ENCODE data around the gene TELO2. TPM values are rescaled to one million over a fixed set of nuclear protein-coding genes. Genes with fewer than 3 reads are reported as not detected.

Gene TELO2
- total RNA-seq, 1 experiment from 2014 or later = 65.4 TPM

- Histone ChIP-seq H3K36me3 (ENCODE audit: control insufficient read depth, insufficient read depth, low read length) (no peaks in the 10 kb centered on the region), H3K27me3 (ENCODE audit: control insufficient read depth, insufficient read depth, low read length) (no peaks in the 10 kb centered on the region), H3K27ac (ENCODE audit: low read length) (no peak overlapping the region), H3K4me3 (ENCODE audit: low read depth in 2 of 2, low read length in 2 of 2) (no peak overlapping the region), H3K4me1 (ENCODE audit: control insufficient read depth, insufficient read depth, low read length) (no peaks in the 10 kb centered on the region), H3K9me3 (ENCODE audit: control insufficient read depth, insufficient read depth, low read depth, low read length) (no peaks in the 10 kb centered on the region)
- in situ Hi-C loops (cut with HindIII; ENCODE audit: low pct_unique_long_range_greater_than_20kb, low sequenced_read_pairs) = no loop called here
- ChIA-PET POLR2A (no interaction called here), CTCF (no interaction called here)
- ATAC-seq = no peak
- intact Hi-C loops (cut with micrococcal nuclease; ENCODE audit: unreplicated experiment) = no loop called here
- DNase-seq (ENCODE audit: low read depth, low spot score) = no peak
- TF ChIP-seq SIN3A (IDR thresholded peaks at IDR 0.05; ENCODE audit: borderline replicate concordance, insufficient read depth, low read depth, low read length) (no peak), POLR2AphosphoS5 (IDR thresholded peaks at IDR 0.05; ENCODE audit: low read depth, low read length) (no peak), CTCF (IDR thresholded peaks at IDR 0.05) (no peak), TCF7L2 (IDR thresholded peaks at IDR 0.05; ENCODE audit: low read depth, low read length) (no peak), REST (IDR thresholded peaks at IDR 0.05; ENCODE audit: insufficient read depth in 1 of 2, low read depth in 2 of 2, low read length in 1 of 2) (no peak)
- BruUV-seq (replicated peaks) = no TSS peak
These were observed 7.2 kb upstream of the TELO2 start for GRCh38 chr16:1485847-1486496.

DNA sequence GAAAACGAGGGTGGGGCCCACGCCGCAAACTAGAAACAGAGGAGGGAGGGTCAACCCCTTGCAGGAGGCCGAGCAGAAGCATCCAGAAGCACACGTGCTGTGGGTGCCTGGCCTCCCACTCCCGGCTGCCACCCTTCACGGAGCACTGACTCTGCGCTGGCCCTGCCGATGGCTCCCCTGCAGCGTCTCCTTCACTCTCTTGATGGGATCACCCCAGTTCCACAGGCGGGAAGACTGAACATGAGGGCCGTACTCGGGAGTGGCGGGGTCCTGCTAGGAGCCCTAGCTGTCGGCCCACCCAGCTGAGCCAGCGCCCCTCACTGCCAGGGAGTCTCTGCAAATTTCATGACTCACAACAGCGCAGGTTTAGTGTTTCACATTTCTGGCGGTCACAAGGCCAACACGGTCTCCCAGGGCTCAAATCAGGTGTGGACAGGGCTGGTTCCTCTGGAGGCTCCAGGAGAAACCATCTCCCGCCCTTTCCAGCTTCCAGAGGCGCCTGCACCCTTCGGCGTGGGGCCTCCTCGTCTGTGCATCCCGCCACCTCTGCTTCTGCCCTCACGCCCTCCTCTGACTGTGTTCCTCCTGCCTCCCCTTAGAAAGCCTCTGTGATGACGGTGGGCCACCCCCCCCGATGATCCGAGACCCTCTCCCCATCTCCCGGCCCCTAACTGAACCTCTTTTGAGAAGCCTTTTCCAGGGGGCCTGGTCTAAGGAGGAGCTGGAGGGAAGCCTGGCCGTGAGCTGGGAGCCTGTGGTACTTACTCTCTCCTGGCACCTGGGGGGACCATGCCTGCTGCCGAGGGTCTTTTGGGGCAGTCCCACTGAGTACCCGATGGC is 6.4 kb upstream of the TELO2 start:
- BruUV-seq (replicated peaks) = no TSS peak
- no peak for TF ChIP-seq TCF7L2 (IDR thresholded peaks at IDR 0.05; ENCODE audit: low read depth, low read length)
- TF ChIP-seq CTCF (IDR thresholded peaks at IDR 0.05) = no peak
- no peak for TF ChIP-seq SIN3A (IDR thresholded peaks at IDR 0.05; ENCODE audit: borderline replicate concordance, insufficient read depth, low read depth, low read length)
- TF ChIP-seq REST (IDR thresholded peaks at IDR 0.05; ENCODE audit: insufficient read depth in 1 of 2, low read depth in 2 of 2, low read length in 1 of 2) = no peak
- TF ChIP-seq POLR2AphosphoS5 (IDR thresholded peaks at IDR 0.05; ENCODE audit: low read depth, low read length) = no peak
- Histone ChIP-seq H3K36me3 (ENCODE audit: control insufficient read depth, insufficient read depth, low read length) (no peaks in the 10 kb centered on the region), H3K9me3 (ENCODE audit: control insufficient read depth, insufficient read depth, low read depth, low read length) (no peaks in the 10 kb centered on the region), H3K27ac (ENCODE audit: low read length) (no peak overlapping the region), H3K4me3 (ENCODE audit: low read depth in 2 of 2, low read length in 2 of 2) (no peak overlapping the region), H3K27me3 (ENCODE audit: control insufficient read depth, insufficient read depth, low read length) (no peaks in the 10 kb centered on the region), H3K4me1 (ENCODE audit: control insufficient read depth, insufficient read depth, low read length) (no peaks in the 10 kb centered on the region)
- intact Hi-C loops (cut with micrococcal nuclease; ENCODE audit: unreplicated experiment) = no loop called here
- DNase-seq (ENCODE audit: low read depth, low spot score) (no peak), ATAC-seq (no peak; the same call in 1 of the 2 replicates)
- ChIA-PET POLR2A (no interaction called here), CTCF (interaction anchor here (0.7 kb wide), 1 partner anchor 183 kb away, joined by 3 read pairs; no protein-coding TSS in a partner anchor)
- in situ Hi-C loops (cut with HindIII; ENCODE audit: low pct_unique_long_range_greater_than_20kb, low sequenced_read_pairs) = no loop called here
